Fibroblast of skin of abdomen (primary cell): ENCODE data around the gene MPO.

Source experiments
- DNase-seq: peaks from one replicate; pipeline ENCODE4 v3.0.0-alpha.2; 2013

Gene MPO

GRCh38 chr17:58278661-58279015, 2.1 kb downstream of the MPO start:
- no peak for DNase-seq

- no peak for DNase-seq
These were observed 2.7 kb downstream of the MPO start for GRCh38 chr17:58277802-58278595.

- DNase-seq = no peak
These were observed 3.5 kb downstream of the MPO start for GRCh38 chr17:58277107-58277801.

- DNase-seq = no peak
These were observed 4.3 kb downstream of the MPO start for GRCh38 chr17:58276423-58276822.

- DNase-seq = no peak
These were observed 5.3 kb downstream of the MPO start for GRCh38 chr17:58275417-58275816.

GRCh38 chr17:58273453-58274104, 7.2 kb downstream of the MPO start:
- no peak for DNase-seq

- DNase-seq = no peak
These were observed 8.1 kb downstream of the MPO start for GRCh38 chr17:58272367-58273280.

GRCh38 chr17:58271216-58271931, 9.4 kb downstream of the MPO start:
- DNase-seq = no peak

GRCh38 chr17:58270476-58271215, 10.1 kb downstream of the MPO start:
- DNase-seq = no peak

- no peak for DNase-seq
These were observed 11.0 kb downstream of the MPO start for GRCh38 chr17:58269557-58270291.

GRCh38 chr17:58268774-58269556, 11.8 kb downstream of the MPO start:
- DNase-seq = no peak

- DNase-seq = no peak
These were observed 12.4 kb downstream of the MPO start for GRCh38 chr17:58268326-58268725.

GRCh38 chr17:58267347-58268324, 13.1 kb downstream of the MPO start:
- no peak for DNase-seq

- DNase-seq = no peak
These were observed 14.5 kb downstream of the MPO start for GRCh38 chr17:58265902-58266875.

- DNase-seq = no peak
These were observed 15.5 kb downstream of the MPO start for GRCh38 chr17:58265271-58265670.

GRCh38 chr17:58264407-58265103, 16.2 kb downstream of the MPO start:
- DNase-seq = no peak
